Activated CD4-positive, alpha-beta T cell treated with anti-CD3 and anti-CD28 coated beads, Interleukin-2, amount 50 U/mL, for 16 hours (primary cell): ENCODE results near the gene TIMM10.

Experiments
- DNase-seq: peaks from one replicate; pipeline ENCODE4 v3.0.0-alpha.2; 2020

TIMM10 gene

DNA sequence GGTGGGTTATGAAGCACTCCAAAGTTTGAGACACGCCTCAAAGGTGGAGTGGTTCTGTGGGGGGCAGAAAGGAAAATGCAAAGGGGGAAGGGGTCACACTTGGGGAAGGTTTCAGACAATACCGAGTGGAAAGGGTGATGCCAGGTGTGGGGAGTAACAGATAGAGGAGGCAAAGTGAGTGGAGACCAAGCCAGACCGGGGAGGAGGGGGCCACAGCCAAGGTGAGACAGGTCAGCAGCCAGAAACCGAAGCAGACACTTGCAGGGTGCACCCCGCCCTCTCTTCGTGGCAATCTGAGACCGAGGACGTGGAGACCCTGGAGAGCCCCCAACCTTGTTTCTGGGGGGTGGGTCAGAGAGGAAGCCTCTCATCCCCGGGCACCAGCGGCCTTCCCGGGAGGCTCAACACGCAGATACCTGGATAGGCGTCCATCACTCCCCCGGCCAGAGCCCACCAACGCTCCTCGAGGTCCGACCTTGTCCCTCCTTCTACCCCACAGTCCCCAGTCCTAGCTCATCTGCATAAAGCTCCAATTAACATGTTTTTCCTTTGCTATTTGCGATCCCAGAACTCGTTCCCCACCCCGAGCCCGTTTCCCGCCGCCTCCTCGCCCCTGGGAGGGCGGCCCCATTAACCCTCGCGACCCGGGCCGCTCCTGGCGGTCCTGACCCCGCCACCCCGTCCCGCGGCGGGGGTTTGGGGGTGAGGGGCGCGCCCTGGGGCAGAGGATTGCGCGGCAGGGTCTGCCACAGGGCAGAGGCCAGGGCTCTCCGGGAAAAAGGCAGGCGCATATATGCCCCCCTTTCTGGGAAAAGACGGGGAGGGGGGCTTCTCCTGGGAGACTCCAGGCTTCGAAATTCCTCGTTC lies 48.4 kb downstream of the TIMM10 start:
- no peak for DNase-seq

DNA sequence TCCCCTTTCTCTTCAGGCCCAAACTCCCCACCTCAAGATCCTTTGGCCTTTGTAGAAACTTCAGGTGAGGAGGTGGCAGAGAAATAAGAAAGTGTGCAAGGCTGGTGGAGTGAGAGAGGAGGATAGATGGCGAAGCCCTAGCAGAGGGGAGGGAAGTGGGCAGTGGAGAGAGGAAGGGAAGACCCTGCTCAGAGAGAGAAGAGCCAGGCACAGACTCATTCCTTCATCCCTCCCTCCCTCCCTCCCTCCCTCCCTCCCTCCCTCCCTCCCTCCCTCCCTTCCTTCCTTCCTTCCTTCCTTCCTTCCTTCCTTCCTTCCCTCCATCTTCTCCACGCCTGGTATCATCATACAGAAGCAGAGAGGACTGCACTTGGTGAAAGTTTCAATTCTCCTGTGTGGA lies 49.2 kb downstream of the TIMM10 start:
- no peak for DNase-seq

DNA sequence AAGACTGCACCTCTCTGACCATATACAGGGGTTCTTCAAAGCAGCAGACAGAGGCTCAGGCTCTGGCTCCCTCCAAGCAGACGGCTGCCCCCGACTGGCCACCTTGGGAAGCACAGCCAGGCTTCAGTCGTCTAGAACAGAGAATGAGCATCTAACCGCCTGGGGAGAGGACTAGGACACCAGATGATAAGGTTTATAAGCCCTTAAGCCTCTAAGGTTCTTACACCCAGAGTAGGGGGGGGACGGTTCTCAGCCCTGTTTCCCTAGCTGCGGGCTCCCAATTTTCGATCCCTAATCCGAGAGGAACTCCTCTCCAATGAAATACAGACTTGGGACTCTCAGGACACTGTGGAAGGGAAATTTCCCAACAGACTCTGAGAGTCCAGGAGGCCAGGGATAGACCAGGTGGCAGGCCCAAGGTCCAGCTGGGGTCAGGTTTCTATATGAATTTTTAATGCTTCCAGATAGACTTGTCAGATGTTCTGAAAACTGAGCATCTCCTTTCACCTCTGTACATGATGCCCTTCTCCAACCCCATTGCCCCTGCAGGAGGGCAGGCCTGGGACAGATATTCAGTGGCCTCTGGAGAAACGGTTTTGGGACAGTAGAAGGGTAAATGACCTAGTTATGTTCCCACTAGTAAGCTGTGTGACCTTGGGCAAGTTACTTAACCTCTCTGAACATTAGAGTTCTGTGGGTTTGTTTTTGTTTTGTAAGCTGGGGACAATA lies 50.0 kb downstream of the TIMM10 start:
- peak; percentile 76 for DNase-seq

DNA sequence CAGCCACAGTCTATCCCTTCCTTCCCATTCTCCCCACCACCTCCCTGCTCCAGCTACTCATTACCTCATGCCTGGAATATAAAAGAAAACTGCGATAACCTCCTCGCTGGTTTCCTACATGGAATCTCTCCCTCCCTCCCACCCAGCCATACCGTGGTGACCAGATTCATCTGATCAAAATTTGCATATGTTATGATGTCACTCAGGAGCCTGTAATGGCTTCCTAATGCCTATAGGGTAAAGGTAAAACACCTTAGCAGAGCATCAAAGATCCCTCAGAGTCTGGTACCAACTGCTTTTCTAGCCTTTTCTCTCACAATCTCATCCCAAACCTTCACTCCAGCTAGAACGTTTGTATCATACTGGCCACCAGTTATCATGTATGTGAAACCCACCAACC lies 50.6 kb downstream of the TIMM10 start:
- no peak for DNase-seq

DNA sequence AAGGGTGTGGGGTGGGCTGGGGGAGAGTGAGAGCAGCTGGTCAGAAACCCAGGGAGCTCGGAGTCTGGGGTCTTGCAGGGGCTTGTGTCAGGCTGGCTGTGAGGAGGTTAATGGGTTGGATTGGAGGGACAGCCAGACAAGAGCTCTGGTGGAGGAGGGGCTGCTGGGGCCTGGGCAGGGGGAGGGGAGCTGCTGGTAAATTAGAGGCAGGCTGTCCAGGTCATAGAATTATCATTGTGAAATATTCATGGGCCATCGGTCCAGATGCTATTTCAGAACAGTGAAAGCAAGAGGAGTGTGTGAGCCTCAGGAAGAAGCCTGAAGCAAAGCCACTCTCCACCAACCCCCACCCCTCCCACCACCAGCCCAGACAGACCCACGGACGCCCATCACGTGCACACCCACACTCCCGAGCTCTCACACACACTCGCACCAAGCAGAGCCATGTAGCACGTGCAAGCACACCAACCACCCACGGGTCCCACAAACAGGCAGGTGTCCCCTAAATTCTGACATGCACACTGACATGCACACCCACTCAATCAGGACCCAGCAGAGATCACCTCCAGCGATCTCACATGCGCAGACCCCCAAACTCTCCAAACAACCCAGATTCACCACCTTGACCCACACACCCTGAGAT lies 51.4 kb downstream of the TIMM10 start:
- DNase-seq = no peak
